ENCODE results near the gene COL27A1. TPM values are rescaled to one million over a fixed set of nuclear protein-coding genes. Genes with fewer than 3 reads are reported as not detected.

The COL27A1 gene
- total RNA-seq, 1 donor from 2014 or later: 3.9 TPM

DNA sequence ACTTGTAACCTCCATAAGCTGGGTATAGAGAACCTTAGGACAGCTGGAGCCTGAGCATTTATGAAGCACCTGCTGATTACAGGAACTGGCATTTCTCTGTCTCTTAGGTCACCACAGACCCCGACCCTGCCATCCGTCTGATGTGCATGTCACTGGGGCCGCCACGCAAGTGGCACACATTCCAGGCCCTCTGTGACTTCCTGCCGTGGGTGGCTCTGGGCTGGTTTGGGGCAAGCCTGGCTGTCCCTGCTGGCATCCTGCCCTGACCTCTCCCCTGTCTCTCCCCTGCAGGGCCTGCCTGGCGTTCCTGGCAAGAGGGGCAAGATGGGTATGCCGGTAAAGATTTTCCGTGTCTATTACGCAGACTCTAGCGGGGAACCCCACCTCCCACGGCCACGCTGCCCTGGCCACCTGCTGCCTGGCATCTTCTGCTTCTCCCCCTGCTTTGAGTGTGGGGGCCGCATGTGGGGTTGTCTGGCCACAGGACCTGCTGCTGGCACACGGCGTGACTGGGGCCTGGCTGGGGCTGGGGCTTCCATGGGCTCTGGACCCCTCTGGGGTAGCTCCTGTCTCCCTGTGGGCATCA lies 55.4 kb downstream of the COL27A1 start:
- Mint-ChIP-seq H3K4me3 (ENCODE audit: unreplicated experiment) (no peak overlapping the region), H3K36me3 (ENCODE audit: unreplicated experiment) (no peaks in the 10 kb centered on the region), H3K9me3 (ENCODE audit: unreplicated experiment) (peaks cover 3% of the 10 kb centered on the region), H3K27me3 (ENCODE audit: unreplicated experiment) (peaks cover 2% of the 10 kb centered on the region), H3K4me1 (ENCODE audit: low read depth, unreplicated experiment) (no peaks in the 10 kb centered on the region), H3K27ac (ENCODE audit: unreplicated experiment) (no peak overlapping the region)
- TF ChIP-seq CTCF (IDR thresholded peaks at IDR 0.05; ENCODE audit: partially characterized antibody, unreplicated experiment): no peak
- no peak for DNase-seq

- H3K9me3 Mint-ChIP-seq (ENCODE audit: unreplicated experiment): peaks cover 2% of the 10 kb centered on the region
- peaks cover 2% of the 10 kb centered on the region for H3K27me3 Mint-ChIP-seq (ENCODE audit: unreplicated experiment)
- H3K36me3 Mint-ChIP-seq (ENCODE audit: unreplicated experiment): no peaks in the 10 kb centered on the region
- no peaks in the 10 kb centered on the region for H3K4me1 Mint-ChIP-seq (ENCODE audit: low read depth, unreplicated experiment)
- no peak overlapping the region for H3K27ac Mint-ChIP-seq (ENCODE audit: unreplicated experiment)
- no peak for DNase-seq
- no peak overlapping the region for H3K4me3 Mint-ChIP-seq (ENCODE audit: unreplicated experiment)
- TF ChIP-seq CTCF (IDR thresholded peaks at IDR 0.05; ENCODE audit: partially characterized antibody, unreplicated experiment): no peak
Observed at GRCh38 chr9:114212826-114213225, 57.5 kb downstream of the COL27A1 start.

DNA sequence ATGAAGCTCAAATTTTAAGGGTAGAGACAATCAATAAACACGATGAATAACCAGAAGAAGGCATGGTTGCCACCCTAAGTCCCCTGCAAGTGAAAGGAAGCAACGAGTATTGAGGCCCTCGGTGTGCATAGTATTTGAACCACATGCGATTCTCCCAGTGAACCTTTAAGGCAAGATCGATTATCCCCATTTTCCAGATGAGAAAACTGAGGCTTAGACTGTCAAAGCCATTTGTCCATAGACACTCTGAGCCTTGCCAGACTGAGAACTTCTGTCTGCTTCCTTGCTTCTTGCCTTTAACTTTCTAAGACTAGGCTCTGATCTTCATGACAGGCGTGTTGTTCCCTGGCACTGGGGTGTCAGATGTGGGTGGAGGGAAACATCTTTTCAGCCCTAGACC lies 58.2 kb downstream of the COL27A1 start:
- Mint-ChIP-seq H3K27ac (ENCODE audit: unreplicated experiment) (no peak overlapping the region), H3K27me3 (ENCODE audit: unreplicated experiment) (peaks cover 2% of the 10 kb centered on the region), H3K4me3 (ENCODE audit: unreplicated experiment) (no peak overlapping the region), H3K9me3 (ENCODE audit: unreplicated experiment) (peaks cover 2% of the 10 kb centered on the region), H3K4me1 (ENCODE audit: low read depth, unreplicated experiment) (no peaks in the 10 kb centered on the region), H3K36me3 (ENCODE audit: unreplicated experiment) (no peaks in the 10 kb centered on the region)
- TF ChIP-seq CTCF (IDR thresholded peaks at IDR 0.05; ENCODE audit: partially characterized antibody, unreplicated experiment): no peak
- DNase-seq: no peak

- Mint-ChIP-seq H3K36me3 (ENCODE audit: unreplicated experiment) (no peaks in the 10 kb centered on the region), H3K27me3 (ENCODE audit: unreplicated experiment) (peaks cover 2% of the 10 kb centered on the region), H3K9me3 (ENCODE audit: unreplicated experiment) (peaks cover 2% of the 10 kb centered on the region), H3K27ac (ENCODE audit: unreplicated experiment) (no peak overlapping the region), H3K4me3 (ENCODE audit: unreplicated experiment) (no peak overlapping the region), H3K4me1 (ENCODE audit: low read depth, unreplicated experiment) (no peaks in the 10 kb centered on the region)
- TF ChIP-seq CTCF (IDR thresholded peaks at IDR 0.05; ENCODE audit: partially characterized antibody, unreplicated experiment): no peak
- DNase-seq: no peak
Observed at GRCh38 chr9:114214181-114214580, 58.8 kb downstream of the COL27A1 start.

DNA sequence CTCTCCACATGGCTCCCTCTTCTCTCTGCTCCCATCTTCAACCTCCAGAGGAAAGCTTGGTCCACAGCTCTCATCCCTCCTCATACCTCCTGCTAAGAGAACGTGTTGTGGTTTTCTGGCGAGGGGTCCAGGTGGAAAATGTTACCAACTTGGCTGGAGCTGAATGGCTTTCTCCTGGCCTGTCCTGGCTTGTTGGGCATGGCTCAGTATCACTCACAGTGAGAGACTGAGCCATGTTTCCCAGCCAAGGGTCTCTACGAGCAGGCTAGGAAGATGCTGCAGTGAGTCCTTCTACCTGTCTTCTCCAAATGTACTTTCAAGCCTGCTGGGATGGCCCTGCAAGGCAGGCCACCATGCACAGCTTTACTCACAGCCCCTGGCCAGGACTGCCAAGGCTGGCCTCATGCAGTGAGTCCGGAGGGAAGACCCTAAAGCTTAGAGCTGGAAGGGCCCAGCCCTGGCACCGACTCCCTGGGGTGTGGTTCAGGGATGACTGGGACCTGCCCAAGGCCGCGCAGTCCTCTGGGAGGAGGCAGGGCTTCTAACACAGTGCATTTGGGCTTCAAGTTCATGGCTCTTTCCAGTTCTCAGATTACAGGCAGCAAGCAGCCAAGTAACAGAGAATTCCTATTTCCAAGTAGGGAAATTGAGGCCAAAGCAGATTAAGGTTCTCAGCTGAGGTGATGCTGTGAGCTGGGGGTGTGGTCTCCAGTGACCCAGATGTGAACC lies 59.5 kb downstream of the COL27A1 start:
- H3K4me1 Mint-ChIP-seq (ENCODE audit: low read depth, unreplicated experiment): no peaks in the 10 kb centered on the region
- H3K36me3 Mint-ChIP-seq (ENCODE audit: unreplicated experiment): no peaks in the 10 kb centered on the region
- H3K27ac Mint-ChIP-seq (ENCODE audit: unreplicated experiment): no peak overlapping the region
- no peak overlapping the region for H3K4me3 Mint-ChIP-seq (ENCODE audit: unreplicated experiment)
- TF ChIP-seq CTCF (IDR thresholded peaks at IDR 0.05; ENCODE audit: partially characterized antibody, unreplicated experiment): no peak
- DNase-seq: no peak
- peaks cover 2% of the 10 kb centered on the region for H3K9me3 Mint-ChIP-seq (ENCODE audit: unreplicated experiment)
- peaks cover 2% of the 10 kb centered on the region for H3K27me3 Mint-ChIP-seq (ENCODE audit: unreplicated experiment)
